GM19025 (cell line): ENCODE results near the gene ARHGAP6.

ENCODE experiments used
- ATAC-seq: cut with Tn5 transposase; IDR thresholded peaks from one replicate; pipeline ENCODE4 v1.9.1; 2021; ENCODE audit warnings: mild to moderate bottlenecking, low read depth, moderate library complexity; ENCODE audit not compliant: unreplicated experiment

The ARHGAP6 gene

GRCh38 chrX:11434607-11435006, 231.1 kb downstream of the ARHGAP6 start:
- ATAC-seq, result no peak

GRCh38 chrX:11431786-11432185, 233.9 kb downstream of the ARHGAP6 start:
- ATAC-seq, result no peak

- ATAC-seq, result no peak
Observed at GRCh38 chrX:11430271-11430670, 235.4 kb downstream of the ARHGAP6 start.

- no peak for ATAC-seq
Observed at GRCh38 chrX:11429538-11430085, 236.1 kb downstream of the ARHGAP6 start.

- no peak for ATAC-seq
Observed at GRCh38 chrX:11427453-11428071, 238.2 kb downstream of the ARHGAP6 start.

- no peak for ATAC-seq
Observed at GRCh38 chrX:11426712-11427452, 238.8 kb downstream of the ARHGAP6 start.

- ATAC-seq, result no peak
Observed at GRCh38 chrX:11424903-11425674, 240.6 kb downstream of the ARHGAP6 start.

GRCh38 chrX:11423949-11424348, 241.8 kb downstream of the ARHGAP6 start:
- no peak for ATAC-seq

GRCh38 chrX:11423362-11423818, 242.3 kb downstream of the ARHGAP6 start:
- ATAC-seq, result peak; percentile 92

GRCh38 chrX:11422525-11422857, 243.2 kb downstream of the ARHGAP6 start:
- ATAC-seq, result no peak

- ATAC-seq, result no peak
Observed at GRCh38 chrX:11421805-11422524, 243.8 kb downstream of the ARHGAP6 start.

- no peak for ATAC-seq
Observed at GRCh38 chrX:11420851-11421250, 244.9 kb downstream of the ARHGAP6 start.

GRCh38 chrX:11419102-11419501, 246.6 kb downstream of the ARHGAP6 start:
- no peak for ATAC-seq

- no peak for ATAC-seq
Observed at GRCh38 chrX:11416600-11416999, 249.1 kb downstream of the ARHGAP6 start.

- ATAC-seq, result no peak
Observed at GRCh38 chrX:11414091-11414490, 251.6 kb downstream of the ARHGAP6 start.

- ATAC-seq, result no peak
Observed at GRCh38 chrX:11412715-11413623, 252.8 kb downstream of the ARHGAP6 start.

- ATAC-seq, result no peak
Observed at GRCh38 chrX:11409957-11410356, 255.8 kb downstream of the ARHGAP6 start.

GRCh38 chrX:11408783-11409182, 256.9 kb downstream of the ARHGAP6 start:
- ATAC-seq, result no peak

GRCh38 chrX:11408109-11408405, 257.7 kb downstream of the ARHGAP6 start:
- ATAC-seq, result no peak
